GM18861 (cell line): ENCODE measurements around the gene PAK5.
"Not testable (repeated sequence)": the region's sequence is repeated elsewhere in the genome, so short reads cannot be mapped to it uniquely, and the experiment has no call there.

ENCODE experiments used
- ATAC-seq: cut with Tn5 transposase; IDR thresholded peaks from one replicate; pipeline ENCODE4 v1.9.1; 2021; ENCODE audit not compliant: unreplicated experiment

PAK5 gene

GRCh38 chr20:9686455-9686854 lies 152.4 kb downstream of the PAK5 start:
- ATAC-seq, result no peak

DNA sequence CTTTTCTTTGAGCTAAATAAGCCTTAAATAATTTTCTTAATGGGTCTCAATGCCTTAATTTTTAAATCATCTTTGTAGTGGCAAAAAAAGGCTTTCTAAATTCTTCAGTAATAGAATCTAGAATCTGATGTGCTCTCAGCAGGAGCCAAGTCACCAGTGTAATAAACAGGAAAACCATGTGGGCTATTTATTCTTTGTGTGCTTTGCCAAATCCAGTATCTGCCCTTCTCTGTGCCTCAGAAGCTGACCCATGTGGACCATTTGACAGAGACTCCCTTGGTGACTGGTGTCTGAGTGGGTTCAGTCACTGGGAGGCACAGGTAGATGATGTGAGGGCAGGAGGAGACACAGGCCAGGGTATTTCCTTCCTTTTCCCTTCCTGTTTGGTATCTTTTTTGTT lies 152.9 kb downstream of the PAK5 start:
- no peak for ATAC-seq

GRCh38 chr20:9685011-9685410 lies 153.9 kb downstream of the PAK5 start:
- ATAC-seq, result no peak

DNA sequence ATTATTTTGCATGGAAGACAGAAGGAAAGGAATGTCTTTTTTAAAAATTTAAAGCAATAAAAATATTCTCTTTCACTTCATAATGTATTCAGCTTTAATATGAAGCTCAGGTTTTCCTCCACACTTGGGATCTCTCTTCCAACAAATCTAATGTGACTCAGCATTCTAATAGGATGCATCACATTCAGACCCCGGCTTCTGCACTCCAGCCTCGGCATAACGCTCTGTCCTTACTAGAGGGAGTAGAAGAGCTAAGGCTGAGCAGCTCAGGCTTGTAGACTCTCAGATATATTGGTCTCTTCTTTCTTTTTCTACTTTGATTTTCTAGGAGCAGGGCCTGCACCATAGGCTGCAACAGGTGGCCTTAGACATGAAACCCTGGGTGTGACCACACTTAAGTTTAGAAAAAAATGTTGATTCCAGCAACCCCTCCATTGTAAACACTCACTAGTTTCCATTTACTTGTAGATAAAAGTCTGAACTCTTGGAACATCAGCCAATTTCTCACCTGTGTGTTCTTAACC lies 161.7 kb downstream of the PAK5 start:
- no peak for ATAC-seq

DNA sequence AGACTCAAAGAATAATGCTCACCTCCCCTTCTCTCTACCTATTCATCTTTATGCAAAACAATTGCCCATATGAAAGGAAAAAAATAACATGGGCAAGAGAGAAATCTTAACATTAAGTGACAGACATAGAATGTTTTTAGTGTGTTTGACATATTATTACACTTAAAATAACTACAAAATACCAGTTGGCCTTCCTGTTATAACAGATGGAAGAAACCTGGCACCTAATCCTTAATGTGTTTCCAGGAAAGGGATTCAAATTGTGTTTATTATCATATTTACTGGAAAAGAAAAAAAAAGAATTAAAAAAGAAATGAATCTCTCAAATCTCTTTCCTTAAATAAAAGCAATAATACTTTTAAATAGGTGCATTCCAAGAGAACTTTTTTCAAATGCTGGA lies 165.9 kb downstream of the PAK5 start:
- no peak for ATAC-seq

- no peak for ATAC-seq
Observed at GRCh38 chr20:9672027-9672426, 166.8 kb downstream of the PAK5 start.

DNA sequence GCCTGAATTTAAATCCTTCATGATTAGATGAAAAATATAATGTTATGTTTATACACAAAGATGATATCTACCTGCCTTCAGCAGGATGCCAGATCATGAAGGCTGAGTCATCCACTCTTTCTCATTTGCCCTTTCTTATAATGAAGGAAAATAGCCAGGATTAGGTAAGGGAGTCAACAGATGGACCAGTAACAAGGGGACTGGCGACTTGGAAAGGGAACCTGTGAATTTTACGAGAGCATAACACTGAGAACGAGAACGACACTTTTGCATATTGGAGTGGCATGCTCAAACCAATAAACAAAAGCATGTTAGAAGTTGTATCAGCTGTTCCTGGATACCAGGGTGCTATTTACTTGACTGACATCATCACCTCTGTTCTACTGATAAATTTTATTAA lies 170.5 kb downstream of the PAK5 start:
- no peak for ATAC-seq

- ATAC-seq, result no peak
Observed at GRCh38 chr20:9663423-9663822, 175.5 kb downstream of the PAK5 start.

DNA sequence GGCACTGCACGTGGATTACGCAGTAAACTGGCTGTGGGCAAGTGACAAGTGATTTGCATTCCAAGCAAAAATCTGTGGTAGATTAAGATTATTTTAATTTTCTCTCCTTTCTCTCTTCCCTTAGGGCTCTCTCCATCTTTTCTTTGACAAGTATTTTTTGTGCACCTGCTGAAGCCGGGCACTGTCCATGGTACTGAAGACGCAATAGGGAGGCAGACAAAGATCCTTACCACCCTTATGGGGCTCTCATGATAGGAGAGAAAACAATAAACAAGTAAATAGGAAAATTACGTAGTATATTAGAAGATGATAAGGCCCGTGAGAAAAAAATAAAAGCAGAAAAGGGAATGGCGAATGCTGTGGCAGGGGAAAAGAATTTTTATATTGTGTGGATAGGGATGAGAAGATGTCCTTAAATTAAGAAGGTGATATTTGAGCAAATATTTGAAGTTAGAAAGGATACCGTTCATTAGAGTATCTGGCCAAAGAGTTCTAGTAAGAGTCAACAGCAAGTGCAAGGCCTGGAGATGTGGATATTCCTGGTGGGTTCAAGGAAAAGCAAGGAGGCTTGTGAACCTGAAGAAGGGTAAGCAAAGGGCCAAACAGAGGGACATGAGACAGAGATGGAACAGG lies 178.5 kb downstream of the PAK5 start:
- no peak for ATAC-seq

GRCh38 chr20:9647741-9648140 lies 191.1 kb downstream of the PAK5 start:
- no peak for ATAC-seq

- ATAC-seq, result no peak
Observed at GRCh38 chr20:9646375-9646774, 192.5 kb downstream of the PAK5 start.

GRCh38 chr20:9642882-9643281 lies 196.0 kb downstream of the PAK5 start:
- ATAC-seq, result no peak

DNA sequence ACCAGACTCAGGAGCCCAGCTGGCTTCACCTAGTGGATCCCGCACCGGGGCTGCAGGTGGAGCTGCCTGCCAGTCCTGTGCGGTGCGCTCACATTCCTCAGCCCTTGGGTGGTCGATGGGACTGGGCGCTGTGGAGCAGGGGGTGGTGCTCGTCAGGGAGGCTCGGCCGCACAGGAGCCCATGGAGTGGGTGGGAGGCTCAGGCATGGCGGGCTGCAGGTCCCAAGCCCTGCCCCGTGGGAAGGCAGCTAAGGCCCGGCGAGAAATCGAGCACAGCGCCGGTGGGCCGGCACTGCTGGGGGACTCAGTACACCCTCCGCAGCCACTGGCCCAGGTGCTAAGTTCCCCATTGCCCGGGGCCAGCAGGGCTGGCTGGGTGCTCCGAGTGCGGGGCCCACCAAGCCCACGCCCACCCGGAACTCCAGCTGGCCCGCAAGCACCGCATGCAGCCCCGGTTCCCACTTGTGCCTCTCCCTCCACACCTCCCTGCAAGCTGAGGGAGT lies 197.3 kb downstream of the PAK5 start:
- not testable (repeated sequence) for ATAC-seq

GRCh38 chr20:9637889-9638288 lies 201.0 kb downstream of the PAK5 start:
- no peak for ATAC-seq

DNA sequence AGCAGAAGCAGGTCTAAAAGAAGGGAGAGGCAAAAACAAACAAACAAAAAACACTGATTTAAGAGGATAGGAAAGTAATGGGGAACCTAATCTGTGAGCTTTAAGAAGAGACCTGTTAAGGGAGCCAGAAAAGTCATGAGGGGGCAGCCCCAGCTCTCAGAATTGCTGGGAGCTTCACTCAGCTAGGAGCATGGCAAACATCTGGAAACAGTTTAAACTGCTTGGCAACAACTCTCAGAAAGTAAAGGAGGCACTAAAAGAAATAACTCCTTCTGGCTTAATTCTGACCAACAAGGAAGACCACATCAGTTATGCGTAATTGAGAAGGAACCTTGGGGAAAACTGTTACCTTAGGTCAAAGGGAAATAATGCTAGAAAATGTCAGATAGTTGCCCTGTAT lies 203.1 kb downstream of the PAK5 start:
- no peak for ATAC-seq

- ATAC-seq, result no peak
Observed at GRCh38 chr20:9634327-9634726, 204.5 kb downstream of the PAK5 start.

DNA sequence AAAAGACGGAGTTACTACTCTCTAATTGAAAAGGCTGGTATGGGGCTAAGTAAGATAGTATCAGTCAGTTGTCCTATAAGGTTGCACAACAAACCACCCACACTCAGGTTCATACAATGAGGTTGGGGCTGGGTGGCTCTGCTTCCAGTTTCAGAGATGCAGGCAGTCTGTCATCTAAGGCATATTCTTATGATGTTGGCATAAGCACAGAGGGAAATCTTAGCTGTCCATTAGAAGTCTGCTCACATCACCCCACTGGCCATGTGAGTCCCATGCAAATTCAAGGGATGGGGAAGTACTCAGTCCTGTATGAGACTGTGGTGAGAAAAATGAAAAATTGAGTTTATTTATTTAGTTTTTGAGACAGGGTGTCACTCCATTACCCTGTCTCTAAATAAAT lies 205.9 kb downstream of the PAK5 start:
- ATAC-seq, result no peak

DNA sequence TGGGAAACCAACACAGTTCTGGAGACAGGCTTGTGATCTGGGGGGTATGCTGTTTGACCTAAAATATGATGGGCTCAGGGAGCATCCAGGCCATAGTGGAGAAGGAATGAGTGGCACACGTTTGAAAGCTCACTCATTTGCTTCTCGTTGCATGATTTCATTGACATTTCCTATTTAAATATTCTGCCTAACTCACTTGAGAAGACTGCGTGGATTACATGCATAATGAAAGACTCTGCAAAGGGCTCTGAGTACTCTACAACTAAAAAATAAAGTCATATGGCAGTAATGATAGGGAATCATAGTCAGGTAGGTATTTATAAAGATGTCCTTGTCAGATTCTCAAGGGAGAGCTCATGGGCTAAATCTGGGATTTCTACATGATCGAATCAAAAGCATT lies 206.6 kb downstream of the PAK5 start:
- no peak for ATAC-seq

GRCh38 chr20:9630554-9630953 lies 208.3 kb downstream of the PAK5 start:
- no peak for ATAC-seq

DNA sequence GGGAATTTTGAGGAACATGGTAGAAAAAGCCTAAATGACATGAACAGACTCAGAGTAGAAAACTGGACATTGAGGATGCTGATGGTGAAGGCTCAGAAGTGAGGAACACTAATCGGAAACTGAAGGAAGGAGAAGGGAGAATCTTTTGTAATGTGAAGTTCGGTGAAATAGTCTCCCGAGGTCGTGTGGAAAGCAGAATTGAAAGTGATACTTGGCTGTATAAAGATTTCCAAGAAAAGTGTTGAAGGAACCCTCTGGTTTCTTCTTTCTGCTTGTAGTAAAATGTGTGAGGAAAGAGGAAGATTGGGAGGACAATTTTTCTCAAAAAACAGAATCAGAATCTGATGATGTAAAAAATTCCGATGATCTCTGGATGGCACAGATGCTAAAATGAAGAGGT lies 209.0 kb downstream of the PAK5 start:
- no peak for ATAC-seq

DNA sequence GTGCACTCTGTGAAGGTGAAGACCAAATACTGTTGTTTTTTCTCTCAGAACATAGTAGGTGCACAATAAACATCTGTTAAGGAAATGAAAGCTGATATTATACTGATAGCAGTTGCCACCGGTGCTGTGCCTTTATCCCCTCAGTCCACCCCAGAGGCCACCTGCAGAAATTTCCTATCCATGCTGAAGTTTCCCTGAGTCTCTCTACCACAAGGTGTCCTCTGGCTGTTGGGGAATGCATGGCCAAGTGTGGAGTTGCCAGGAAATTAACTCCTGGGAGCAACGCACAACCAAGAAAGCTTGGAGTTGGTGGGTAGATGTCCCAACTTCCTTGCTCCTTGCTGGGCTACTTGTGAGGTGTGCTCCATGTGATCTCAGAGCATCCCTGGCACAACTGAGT lies 210.3 kb downstream of the PAK5 start:
- no peak for ATAC-seq

DNA sequence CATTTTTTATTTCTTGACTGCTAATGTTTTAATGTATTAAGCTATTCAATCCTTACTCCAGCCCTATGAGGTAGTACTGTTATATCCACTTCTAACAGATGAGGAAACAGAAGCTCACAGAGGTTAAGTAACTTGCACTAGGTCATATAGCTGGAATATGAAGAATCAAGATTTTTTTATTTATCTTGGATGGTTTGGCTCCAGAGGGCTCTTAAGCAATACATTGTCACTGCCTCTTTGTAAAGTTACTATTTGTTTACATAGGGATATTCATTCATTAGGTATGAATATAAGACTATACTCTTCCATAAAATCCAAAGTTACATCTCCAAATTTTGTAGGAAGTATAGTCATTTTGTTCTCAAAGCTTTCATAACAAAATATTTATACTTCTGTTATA lies 210.7 kb downstream of the PAK5 start:
- no peak for ATAC-seq

DNA sequence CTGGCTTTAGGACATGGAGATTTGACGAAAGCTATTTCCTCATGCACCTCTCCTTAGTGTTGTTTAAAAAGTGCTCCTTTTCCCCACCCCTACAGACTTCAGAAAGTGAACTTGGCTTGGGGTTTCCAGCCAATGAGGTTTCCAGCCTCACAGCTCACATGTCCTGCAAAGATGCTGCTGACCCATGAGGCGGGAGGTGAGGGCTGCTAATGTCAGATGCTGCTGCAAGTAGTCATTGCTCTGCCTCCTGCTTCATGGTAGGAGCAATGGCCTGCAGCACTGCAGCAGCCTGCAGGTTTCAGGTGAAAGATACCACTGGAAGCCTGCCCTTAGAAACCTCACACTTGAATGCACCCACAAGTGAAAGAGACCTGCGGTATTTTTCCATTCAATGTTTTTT lies 211.7 kb downstream of the PAK5 start:
- no peak for ATAC-seq
